K562 (cell line): Measurements from ENCODE around the gene METTL21C. TPM values are rescaled to one million over a fixed set of nuclear protein-coding genes. Genes with fewer than 3 reads are reported as not detected.

Experiments used
- ATAC-seq: fragments of 200-7000 bp; cut with Tn5 transposase; 3 replicates; pipeline ENCODE4 v1.9.1; 2020; ENCODE audit warnings: moderate library complexity
- BruUV-seq: library from RNA; stranded (reverse); fragments of 400-500 nt; replicated peaks from 2 replicates; lab custom pipeline; 2021; lab: Mats Ljungman, UMichigan
- CTCF ChIA-PET: fragments of 300-600 bp; formaldehyde crosslinking; extraction: SDS; loops from one replicate; lab custom pipeline; 2021; ENCODE audit warnings: low intra/inter-chr PET ratio; lab: Yijun Ruan, JAX
- POLR2A ChIA-PET: fragments of 300-600, 350-650 bp; sonication (Branson Sonifier 250); formaldehyde crosslinking; extraction: SDS; loops from one replicate; lab custom pipeline; 2021; ENCODE audit warnings: antibody characterized with exemption, inconsistent platforms; lab: Yijun Ruan, JAX
- DNase-seq, 4 experiments: peaks; one replicate each; pipeline versions ENCODE4 v3.0.0 to v3.0.0-alpha.2; 2011 to 2018; ENCODE audit warnings: low spot score in 3 of 4, mixed read lengths in 3 of 4; ENCODE audit errors: extremely low read depth in 1 of 4
- FAIRE-seq: peaks from 2 replicates; lab custom pipeline; 2011; peaks lifted over from hg19 to GRCh38; lab: Jason Lieb, UNC
- H2AFZ ChIP-seq: 2 replicates; pipeline ENCODE4 v1.6.0; 2011; ENCODE audit warnings: low read depth, low read length, control low read depth, inconsistent platforms
- H3K27ac ChIP-seq: fragments of 200-600 bp; 3 replicates; pipeline ENCODE4 v1.8.0; 2011; ENCODE audit warnings: low read depth, mild to moderate bottlenecking, control low read depth, inconsistent platforms, low read length, moderate library complexity, mixed read lengths; ENCODE audit errors: extremely low read depth
- H3K27me3 ChIP-seq, 2 experiments: fragments of 300-600 bp in 1 of 2; 2 replicates in 1 of 2; 3 replicates in 1 of 2; pipeline versions ENCODE4 v1.6.0 to v1.8.0; 2011; ENCODE audit warnings: inconsistent platforms in 2 of 2, low read length in 2 of 2, mild to moderate bottlenecking in 1 of 2, mixed read lengths in 1 of 2, moderate library complexity in 1 of 2; ENCODE audit not compliant: control insufficient read depth in 2 of 2, insufficient read depth in 2 of 2
- H3K36me3 ChIP-seq: fragments of 300-600 bp; 3 replicates; pipeline ENCODE4 v1.8.0; 2011; ENCODE audit warnings: mild to moderate bottlenecking, low read length, inconsistent platforms; ENCODE audit not compliant: control insufficient read depth, insufficient read depth
- H3K4me1 ChIP-seq, 2 experiments: fragments of 200-600 bp in 1 of 2; replicated peaks in 1 of 2; 2 replicates in 1 of 2; 3 replicates in 1 of 2; pipeline versions ENCODE4 v1.5.1 to v1.8.0; 2011; ENCODE audit warnings: inconsistent platforms in 2 of 2, low read length in 2 of 2, mild to moderate bottlenecking in 1 of 2, mixed read lengths in 1 of 2, moderate library complexity in 1 of 2; ENCODE audit not compliant: control insufficient read depth in 2 of 2, insufficient read depth in 2 of 2
- H3K4me2 ChIP-seq: 2 replicates; pipeline ENCODE4 v1.6.1; 2011; ENCODE audit warnings: low read length, control low read depth, inconsistent platforms, mixed read lengths; ENCODE audit not compliant: insufficient read depth
- H3K4me3 ChIP-seq: fragments of 200-600 bp; sonication (generic), shearing (Covaris generic); 2 replicates; pipeline ENCODE4 v1.5.1; 2016; ENCODE audit warnings: control low read depth, inconsistent platforms
- H3K79me2 ChIP-seq: fragments of 200-600 bp; 3 replicates; pipeline ENCODE4 v1.8.0; 2011; ENCODE audit warnings: low read length, inconsistent platforms; ENCODE audit not compliant: control insufficient read depth, insufficient read depth
- H3K9ac ChIP-seq, 2 experiments: 2 replicates each; pipeline versions ENCODE4 v1.6.0 to v1.6.1; 2011; ENCODE audit warnings: low read depth in 2 of 2, low read length in 2 of 2, control low read depth in 1 of 2, inconsistent platforms in 1 of 2, mild to moderate bottlenecking in 1 of 2, mixed read lengths in 1 of 2; ENCODE audit not compliant: insufficient read depth in 1 of 2
- H3K9me1 ChIP-seq: one replicate; pipeline ENCODE4 v1.6.0; 2011; ENCODE audit warnings: inconsistent platforms, mild to moderate bottlenecking, low read length, moderate library complexity; ENCODE audit not compliant: control insufficient read depth, insufficient read depth
- H3K9me3 ChIP-seq: replicated peaks from 2 replicates; pipeline ENCODE4 v1.5.1; 2011; ENCODE audit warnings: low read depth, low read length, inconsistent platforms; ENCODE audit not compliant: control insufficient read depth, insufficient read depth
- H4K20me1 ChIP-seq: replicated peaks from 2 replicates; pipeline ENCODE4 v1.6.1; 2011; ENCODE audit warnings: low read length, inconsistent platforms, mixed read lengths; ENCODE audit not compliant: control insufficient read depth, insufficient read depth
- ADNP ChIP-seq: fragments of 200-800 bp; sonication (Bioruptor generic); IDR thresholded peaks from 2 replicates; pipeline ENCODE4 v1.6.1; 2016; ENCODE audit warnings: missing genetic modification characterization, missing compliant biosample characterization
- CBFA2T2 ChIP-seq: fragments of 450-650 bp; conservative IDR thresholded peaks from 2 replicates; pipeline ENCODE4 v1.6.1; 2017; ENCODE audit warnings: mild to moderate bottlenecking
- KLF1 ChIP-seq: fragments of 450-650 bp; IDR thresholded peaks from 2 replicates; pipeline ENCODE4 v1.6.1; 2016; ENCODE audit warnings: missing genetic modification characterization, missing compliant biosample characterization
- KLF13 ChIP-seq: fragments of 450-650 bp; IDR thresholded peaks from 2 replicates; pipeline ENCODE4 v1.6.1; 2016; ENCODE audit warnings: missing genetic modification characterization, low read depth, mild to moderate bottlenecking, missing compliant biosample characterization, moderate library complexity, borderline replicate concordance
- NFATC3 ChIP-seq: fragments of 450-650 bp; IDR thresholded peaks from 2 replicates; pipeline ENCODE4 v1.6.1; 2017; ENCODE audit warnings: mild to moderate bottlenecking
- XRCC5 ChIP-seq: fragments of 200-400 bp; formaldehyde crosslinking; IDR thresholded peaks from 2 replicates; pipeline ENCODE4 v1.6.1; 2017; ENCODE audit warnings: low read depth, mild to moderate bottlenecking, low read length
- ZNF12 ChIP-seq: sonication (generic); formaldehyde crosslinking; IDR thresholded peaks from 2 replicates; pipeline ENCODE4 v1.4.0; 2020; ENCODE audit warnings: mild to moderate bottlenecking, missing genetic modification reagents
- ZNF785 ChIP-seq: fragments of 250-450 bp; sonication (Bioruptor Pico); IDR thresholded peaks from 2 replicates; pipeline ENCODE4 v1.4.0; 2020; ENCODE audit warnings: mild to moderate bottlenecking
- WGBS: fragments of 100-300 bp; shearing (Covaris generic); methylation state at CpG from one replicate; pipeline ENCODE4 v1.1.6; 2016; ENCODE audit warnings: low coverage, mixed read lengths; ENCODE audit not compliant: insufficient coverage; ENCODE audit errors: missing lambda C conversion rate; 5-methylcytosine and 5-hydroxymethylcytosine counted together
- in situ Hi-C: fragments of 300-500 bp; cut with MboI; formaldehyde crosslinking; loops from 4 replicates; pipeline ENCODE4 v1.15.0; 2018; ENCODE audit warnings: inconsistent platforms, mixed read lengths
- intact Hi-C: fragments of 100-400 bp; cut with micrococcal nuclease; formaldehyde crosslinking; loops from 2 replicates; pipeline ENCODE4 v1.14.2; 2022
- polyA plus RNA-seq, 8 experiments: library from polyadenylated mRNA; depleted of rRNA in 4 of 8; stranded (reverse) in 5 of 8; unstranded in 3 of 8; fragments of >200 nt; fragmentation: Nextera tagmentation in 2 of 8; fragmentation: Illumina TruSeq in 1 of 8; extraction: Ambion mirVana in 2 of 8; extraction: Trizol in 1 of 8; gene quantifications; 2 replicates each; pipeline versions ENCODE4 v1.2.1 to v1.2.3, GENCODE V29; 2011 to 2014; ENCODE audit warnings: inconsistent platforms in 1 of 8, missing spikeins in 1 of 8
- total RNA-seq, 7 experiments: library from RNA; depleted of rRNA in 6 of 7; stranded (reverse); fragments of >200 nt in 6 of 7; fragmentation: Illumina TruSeq in 2 of 7; extraction: Trizol in 2 of 7; gene quantifications; 2 replicates each; pipeline versions ENCODE4 v1.2.1 to v1.2.3, GENCODE V29; 2011 to 2021; ENCODE audit warnings: low replicate concordance in 1 of 7
- TF ChIP-seq, protein P1 (sequence below): fragments of 450-650 bp; IDR thresholded peaks from 2 replicates; pipeline ENCODE4 v1.6.1; 2017; ENCODE audit warnings: antibody characterized with exemption
- TF ChIP-seq, protein P2 (sequence below), 2 experiments: fragments of 200-800 bp in 1 of 2; sonication (Bioruptor generic) in 1 of 2; sonication (generic) in 1 of 2; formaldehyde crosslinking in 1 of 2; IDR thresholded peaks in 1 of 2; conservative IDR thresholded peaks in 1 of 2; 2 replicates each; pipeline versions ENCODE4 v1.5.0 to v1.6.1; 2016 to 2020; ENCODE audit warnings: missing compliant biosample characterization in 1 of 2, missing genetic modification characterization in 1 of 2, missing genetic modification reagents in 1 of 2

METTL21C gene
- total and polyA plus RNA-seq, 9 of the 15 experiments (the other 6 are each of a cell fraction or from before 2014, with no cell fraction given): not detected

DNA sequence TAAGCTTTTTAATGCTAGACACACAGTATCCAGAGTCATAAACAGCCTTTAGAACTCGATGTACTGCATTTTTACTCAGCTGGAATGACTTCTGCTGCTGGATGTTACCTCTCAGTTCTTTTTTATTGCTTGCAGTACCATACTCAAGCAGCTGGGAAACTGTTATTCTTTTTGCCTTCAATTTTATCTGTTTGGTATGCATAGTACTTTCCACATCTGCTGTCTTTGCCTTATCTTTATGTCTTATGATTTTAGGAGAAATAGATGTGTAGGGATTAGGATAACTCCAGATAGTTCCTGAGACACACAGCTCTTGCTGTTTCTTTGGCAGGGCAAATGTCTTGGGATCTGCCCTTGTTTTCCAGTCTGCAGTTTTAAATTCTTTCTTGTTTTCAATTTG, 47.3 kb upstream of the METTL21C start:
- no peaks in the 10 kb centered on the region for H3K27me3 ChIP-seq
- no TSS peak for BruUV-seq
- no peaks in the 10 kb centered on the region for H3K9me3 ChIP-seq
- ATAC-seq: no peak
- CTCF ChIA-PET: no interaction called here
- no peak for FAIRE-seq
- H3K79me2 ChIP-seq: no peaks in the 10 kb centered on the region
- H3K36me3 ChIP-seq: no peaks in the 10 kb centered on the region
- intact Hi-C loops: no loop called here
- no peak for DNase-seq
- H3K4me2 ChIP-seq: no peak overlapping the region
- H3K4me1 ChIP-seq: no peaks in the 10 kb centered on the region
- H3K4me3 ChIP-seq: no peak overlapping the region
- in situ Hi-C loops: no loop called here
- POLR2A ChIA-PET: interaction anchor here (0.6 kb wide), 1 partner anchor 15 kb away, joined by 3 read pairs; no protein-coding TSS in a partner anchor
- no peak overlapping the region for H3K27ac ChIP-seq
- 0% methylated on average over 1 of the region's 1 CpG for WGBS
- H2AFZ ChIP-seq: no peak overlapping the region
- H4K20me1 ChIP-seq: no peaks in the 10 kb centered on the region
- H3K9me1 ChIP-seq: no peaks in the 10 kb centered on the region
- no peak overlapping the region for H3K9ac ChIP-seq
- TF ChIP-seq ZNF785 (CRISPR knock-in tag) (no peak), KLF1 (tag) (no peak), ZNF12 (CRISPR knock-in tag) (no peak), NFATC3 (no peak), KLF13 (tag) (no peak), XRCC5 (no peak), CBFA2T2 (no peak), ADNP (tag) (no peak)
- TF ChIP-seq, protein P1, sequence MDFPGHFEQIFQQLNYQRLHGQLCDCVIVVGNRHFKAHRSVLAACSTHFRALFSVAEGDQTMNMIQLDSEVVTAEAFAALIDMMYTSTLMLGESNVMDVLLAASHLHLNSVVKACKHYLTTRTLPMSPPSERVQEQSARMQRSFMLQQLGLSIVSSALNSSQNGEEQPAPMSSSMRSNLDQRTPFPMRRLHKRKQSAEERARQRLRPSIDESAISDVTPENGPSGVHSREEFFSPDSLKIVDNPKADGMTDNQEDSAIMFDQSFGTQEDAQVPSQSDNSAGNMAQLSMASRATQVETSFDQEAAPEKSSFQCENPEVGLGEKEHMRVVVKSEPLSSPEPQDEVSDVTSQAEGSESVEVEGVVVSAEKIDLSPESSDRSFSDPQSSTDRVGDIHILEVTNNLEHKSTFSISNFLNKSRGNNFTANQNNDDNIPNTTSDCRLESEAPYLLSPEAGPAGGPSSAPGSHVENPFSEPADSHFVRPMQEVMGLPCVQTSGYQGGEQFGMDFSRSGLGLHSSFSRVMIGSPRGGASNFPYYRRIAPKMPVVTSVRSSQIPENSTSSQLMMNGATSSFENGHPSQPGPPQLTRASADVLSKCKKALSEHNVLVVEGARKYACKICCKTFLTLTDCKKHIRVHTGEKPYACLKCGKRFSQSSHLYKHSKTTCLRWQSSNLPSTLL: no peak
- TF ChIP-seq, protein P2, sequence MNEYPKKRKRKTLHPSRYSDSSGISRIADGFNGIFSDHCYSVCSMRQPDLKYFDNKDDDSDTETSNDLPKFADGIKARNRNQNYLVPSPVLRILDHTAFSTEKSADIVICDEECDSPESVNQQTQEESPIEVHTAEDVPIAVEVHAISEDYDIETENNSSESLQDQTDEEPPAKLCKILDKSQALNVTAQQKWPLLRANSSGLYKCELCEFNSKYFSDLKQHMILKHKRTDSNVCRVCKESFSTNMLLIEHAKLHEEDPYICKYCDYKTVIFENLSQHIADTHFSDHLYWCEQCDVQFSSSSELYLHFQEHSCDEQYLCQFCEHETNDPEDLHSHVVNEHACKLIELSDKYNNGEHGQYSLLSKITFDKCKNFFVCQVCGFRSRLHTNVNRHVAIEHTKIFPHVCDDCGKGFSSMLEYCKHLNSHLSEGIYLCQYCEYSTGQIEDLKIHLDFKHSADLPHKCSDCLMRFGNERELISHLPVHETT (CRISPR knock-in tag; conservative IDR thresholded peaks at IDR 0.05 in 1 of 2, IDR thresholded peaks at IDR 0.05 in 1 of 2): no peak
